ENCODE data around the gene PRR30.

Gene PRR30

GRCh38 chr2:27125104-27125503 is 14.1 kb downstream of the PRR30 start:
- H3K27me3 ChIP-seq (ENCODE audit: insufficient read depth, low read length), result no peaks in the 10 kb centered on the region
- H4K20me1 ChIP-seq (ENCODE audit: insufficient read depth, low read length), result no peaks in the 10 kb centered on the region
- H3K9ac ChIP-seq (ENCODE audit: low read length), result no peak overlapping the region
- H2AFZ ChIP-seq (ENCODE audit: low read length), result no peak overlapping the region
- no peak overlapping the region for H3K4me3 ChIP-seq (ENCODE audit: low read depth, low read length, poor library complexity, severe bottlenecking)
- no peaks in the 10 kb centered on the region for H3K9me2 ChIP-seq (ENCODE audit: low read depth, low read length)
- H3K79me2 ChIP-seq (ENCODE audit: insufficient read depth, low read length), result no peaks in the 10 kb centered on the region
- H3K9me3 ChIP-seq (ENCODE audit: low read length), result no peaks in the 10 kb centered on the region
- H3K27ac ChIP-seq (ENCODE audit: low read depth, low read length, poor library complexity, severe bottlenecking), result no peak overlapping the region
- peaks cover 12% of the 10 kb centered on the region for H3K4me1 ChIP-seq (ENCODE audit: insufficient read depth, low read length, severe bottlenecking)
- TF ChIP-seq EZH2 (IDR thresholded peaks at IDR 0.05; ENCODE audit: borderline replicate concordance, low read length), result no peak
- TF ChIP-seq CTCF (IDR thresholded peaks at IDR 0.05; ENCODE audit: low read length), result no peak
- no peak overlapping the region for H3K4me2 ChIP-seq (ENCODE audit: low read length)
- H3F3A ChIP-seq (ENCODE audit: insufficient read depth, low read length), result no peaks in the 10 kb centered on the region
- H3K36me3 ChIP-seq (ENCODE audit: insufficient read depth, low read length), result peaks cover 6% of the 10 kb centered on the region; the same call in 1 of the 2 replicates

- H3K27me3 ChIP-seq (ENCODE audit: insufficient read depth, low read length), result no peaks in the 10 kb centered on the region
- no peaks in the 10 kb centered on the region for H3K79me2 ChIP-seq (ENCODE audit: insufficient read depth, low read length)
- H3F3A ChIP-seq (ENCODE audit: insufficient read depth, low read length), result no peaks in the 10 kb centered on the region
- H3K9me2 ChIP-seq (ENCODE audit: low read depth, low read length), result no peaks in the 10 kb centered on the region
- peak within 1 kb of the TSS; percentile 67 for H3K4me2 ChIP-seq (ENCODE audit: low read length)
- peak within 1 kb of the TSS; percentile 35; the same call in 1 of the 2 replicates for H3K9ac ChIP-seq (ENCODE audit: low read length)
- no peak within 1 kb of the TSS for H3K27ac ChIP-seq (ENCODE audit: low read depth, low read length, poor library complexity, severe bottlenecking)
- TF ChIP-seq CTCF (IDR thresholded peaks at IDR 0.05; ENCODE audit: low read length), result no peak
- no peak for TF ChIP-seq EZH2 (IDR thresholded peaks at IDR 0.05; ENCODE audit: borderline replicate concordance, low read length)
- H4K20me1 ChIP-seq (ENCODE audit: insufficient read depth, low read length), result no peaks in the 10 kb centered on the region
- H3K4me1 ChIP-seq (ENCODE audit: insufficient read depth, low read length, severe bottlenecking), result peaks cover 17% of the 10 kb centered on the region
- peak within 1 kb of the TSS; percentile 67; the same call in 1 of the 2 replicates for H2AFZ ChIP-seq (ENCODE audit: low read length)
- no peaks in the 10 kb centered on the region for H3K9me3 ChIP-seq (ENCODE audit: low read length)
- peak within 1 kb of the TSS; percentile 60 for H3K4me3 ChIP-seq (ENCODE audit: low read depth, low read length, poor library complexity, severe bottlenecking)
- H3K36me3 ChIP-seq (ENCODE audit: insufficient read depth, low read length), result no peaks in the 10 kb centered on the region
These were observed 15.7 kb downstream of the PRR30 start, which contains the start of gene ABHD1 for GRCh38 chr2:27123302-27124150. TSS of gene ABHD1 (plus strand) at chr2:27123815. CDS start at chr2:27123949, 134 bp downstream.

GRCh38 chr2:27122791-27123190 is 16.4 kb downstream of the PRR30 start:
- H3K9ac ChIP-seq (ENCODE audit: low read length), result no peak overlapping the region

More at GRCh38 chr2:27122791-27123190, 16.4 kb downstream of the PRR30 start:
- Histone ChIP-seq H2AFZ (ENCODE audit: low read length) (no peak overlapping the region), H3K9me2 (ENCODE audit: low read depth, low read length) (no peaks in the 10 kb centered on the region), H3K4me1 (ENCODE audit: insufficient read depth, low read length, severe bottlenecking) (peaks cover 25% of the 10 kb centered on the region), H3K4me3 (ENCODE audit: low read depth, low read length, poor library complexity, severe bottlenecking) (peak overlapping the region; percentile 60), H3K4me2 (ENCODE audit: low read length) (peak overlapping the region; percentile 67; the same call in 1 of the 2 replicates), H3K79me2 (ENCODE audit: insufficient read depth, low read length) (no peaks in the 10 kb centered on the region), H3K9me3 (ENCODE audit: low read length) (no peaks in the 10 kb centered on the region), H3F3A (ENCODE audit: insufficient read depth, low read length) (no peaks in the 10 kb centered on the region), H3K36me3 (ENCODE audit: insufficient read depth, low read length) (no peaks in the 10 kb centered on the region), H3K27me3 (ENCODE audit: insufficient read depth, low read length) (no peaks in the 10 kb centered on the region), H3K27ac (ENCODE audit: low read depth, low read length, poor library complexity, severe bottlenecking) (no peak overlapping the region), H4K20me1 (ENCODE audit: insufficient read depth, low read length) (no peaks in the 10 kb centered on the region)
- no peak for TF ChIP-seq EZH2 (IDR thresholded peaks at IDR 0.05; ENCODE audit: borderline replicate concordance, low read length)
- TF ChIP-seq CTCF (IDR thresholded peaks at IDR 0.05; ENCODE audit: low read length), result no peak

Measured in OCI-LY1 (cell line).